ENCODE measurements around the gene CRHR2.

DNA sequence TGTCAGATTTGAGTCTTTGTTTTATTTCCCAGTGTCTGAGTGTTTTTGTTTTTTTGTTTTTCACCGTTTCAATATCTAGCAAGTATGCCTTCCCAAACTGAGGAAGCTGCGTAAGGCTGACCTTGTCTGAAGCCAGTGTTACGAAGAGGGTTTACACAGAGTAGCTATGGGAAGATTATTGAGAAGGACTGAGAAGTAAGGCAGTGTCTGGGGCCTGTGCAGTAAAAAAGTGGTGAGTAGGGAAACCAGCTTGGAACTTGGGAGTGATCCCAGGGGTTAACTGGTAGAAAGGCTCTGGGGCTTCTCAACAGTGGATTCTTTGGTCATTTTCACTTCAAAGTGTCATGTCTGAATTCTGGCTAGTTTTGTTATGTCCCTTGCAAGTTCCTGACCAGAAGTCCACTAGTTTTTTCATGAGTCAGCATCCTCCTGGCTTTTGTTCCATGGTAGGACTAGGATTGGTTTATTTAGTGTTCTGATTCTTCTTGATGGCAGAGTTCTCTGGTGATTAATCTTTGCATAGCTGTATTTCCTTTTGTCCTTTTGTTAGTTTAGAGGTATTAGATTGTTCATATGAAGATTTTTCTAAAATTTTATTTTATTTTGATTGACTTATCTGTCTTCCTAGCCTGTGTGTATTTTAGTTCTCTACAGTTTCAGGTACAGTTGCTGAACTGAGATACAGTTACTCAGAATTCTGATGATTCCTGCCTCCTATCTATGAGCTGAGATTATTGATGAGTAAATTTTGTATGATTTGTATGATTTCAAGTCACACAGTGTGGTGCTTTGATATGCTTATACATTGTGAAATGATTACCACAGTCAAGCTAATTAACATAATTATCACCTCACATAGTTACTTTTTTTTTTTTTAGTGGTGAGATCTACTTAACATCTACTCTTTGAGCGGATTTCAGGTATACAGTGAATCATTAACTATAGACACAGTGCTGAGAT, 68.6 kb downstream of the CRHR2 start:
- TF ChIP-seq, protein P1, sequence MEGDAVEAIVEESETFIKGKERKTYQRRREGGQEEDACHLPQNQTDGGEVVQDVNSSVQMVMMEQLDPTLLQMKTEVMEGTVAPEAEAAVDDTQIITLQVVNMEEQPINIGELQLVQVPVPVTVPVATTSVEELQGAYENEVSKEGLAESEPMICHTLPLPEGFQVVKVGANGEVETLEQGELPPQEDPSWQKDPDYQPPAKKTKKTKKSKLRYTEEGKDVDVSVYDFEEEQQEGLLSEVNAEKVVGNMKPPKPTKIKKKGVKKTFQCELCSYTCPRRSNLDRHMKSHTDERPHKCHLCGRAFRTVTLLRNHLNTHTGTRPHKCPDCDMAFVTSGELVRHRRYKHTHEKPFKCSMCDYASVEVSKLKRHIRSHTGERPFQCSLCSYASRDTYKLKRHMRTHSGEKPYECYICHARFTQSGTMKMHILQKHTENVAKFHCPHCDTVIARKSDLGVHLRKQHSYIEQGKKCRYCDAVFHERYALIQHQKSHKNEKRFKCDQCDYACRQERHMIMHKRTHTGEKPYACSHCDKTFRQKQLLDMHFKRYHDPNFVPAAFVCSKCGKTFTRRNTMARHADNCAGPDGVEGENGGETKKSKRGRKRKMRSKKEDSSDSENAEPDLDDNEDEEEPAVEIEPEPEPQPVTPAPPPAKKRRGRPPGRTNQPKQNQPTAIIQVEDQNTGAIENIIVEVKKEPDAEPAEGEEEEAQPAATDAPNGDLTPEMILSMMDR (conservative IDR thresholded peaks at IDR 0.05; ENCODE audit: low read depth, low read length) = no peak
- TF ChIP-seq EZH2 (IDR thresholded peaks at IDR 0.05; ENCODE audit: borderline replicate concordance, low read depth, low read length, poor library complexity, severe bottlenecking) = no peak

Measured in A673 (cell line).